KBM-7 (cell line): ENCODE results near the gene SERPINB12.

ENCODE experiments used
- DNase-seq: peaks from one replicate; pipeline ENCODE4 v3.0.0-alpha.2; 2015
- in situ Hi-C: fragments of 300-500 bp; cut with MboI; formaldehyde crosslinking; loops from 2 replicates; pipeline ENCODE4 v1.14.3; 2020; ENCODE audit warnings: low sequenced_read_pairs, low pct_unique_long_range_greater_than_20kb, mixed read lengths

SERPINB12 gene

DNA sequence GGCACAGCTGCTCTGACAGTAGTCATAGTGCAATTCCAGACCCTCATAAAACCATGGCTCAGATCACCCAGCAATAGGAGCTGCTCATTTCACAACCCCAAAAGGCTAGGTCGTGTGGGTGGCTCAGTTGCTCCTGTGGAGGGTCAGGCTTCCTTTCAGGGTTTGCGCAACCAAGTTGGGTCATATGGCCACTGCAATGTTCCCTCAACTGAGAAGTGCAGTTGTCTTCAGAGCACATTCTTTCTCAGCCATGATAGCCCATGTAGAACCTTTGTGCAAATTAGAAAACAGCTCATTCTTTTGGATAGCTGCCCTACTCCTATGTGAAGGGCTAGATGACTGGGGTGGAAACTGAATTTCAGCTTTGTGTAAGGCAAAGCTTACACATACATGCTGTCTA lies 48.2 kb downstream of the SERPINB12 start:
- no peak for DNase-seq
- in situ Hi-C loops = no loop called here

DNA sequence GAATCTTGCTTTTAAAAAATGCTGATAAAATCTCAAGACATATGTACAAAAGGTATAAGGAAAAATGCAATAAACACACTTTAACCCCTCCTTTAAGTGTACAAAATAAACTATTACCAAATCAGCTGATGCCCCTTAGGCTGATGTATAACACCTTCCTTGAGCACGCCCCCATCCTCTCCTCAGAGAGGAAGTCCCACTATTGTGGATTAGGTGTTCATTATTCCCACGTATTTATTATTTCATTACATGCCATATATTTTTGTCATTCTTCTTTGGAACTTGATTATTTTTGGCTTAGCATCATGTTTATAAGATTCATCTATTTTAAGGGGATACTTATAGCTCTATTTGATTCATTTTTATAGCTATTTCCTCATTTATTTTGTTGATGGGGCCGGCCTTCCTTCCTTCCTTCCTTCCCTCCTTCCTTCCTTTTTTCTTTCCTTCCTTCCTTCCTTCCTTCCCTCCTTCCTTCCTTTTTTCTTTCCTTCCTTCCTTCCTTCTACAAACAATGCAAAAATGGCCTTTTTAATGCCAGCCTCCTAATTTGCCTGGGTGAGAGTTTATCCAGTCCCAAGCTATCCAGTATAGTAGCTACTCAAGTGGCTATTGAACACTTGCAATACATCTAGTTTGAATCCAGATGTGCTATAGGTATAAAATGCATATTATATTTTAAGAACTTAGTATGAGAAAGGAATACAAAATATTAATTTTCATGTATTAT lies 49.0 kb downstream of the SERPINB12 start:
- in situ Hi-C loops = no loop called here
- DNase-seq = no peak

DNA sequence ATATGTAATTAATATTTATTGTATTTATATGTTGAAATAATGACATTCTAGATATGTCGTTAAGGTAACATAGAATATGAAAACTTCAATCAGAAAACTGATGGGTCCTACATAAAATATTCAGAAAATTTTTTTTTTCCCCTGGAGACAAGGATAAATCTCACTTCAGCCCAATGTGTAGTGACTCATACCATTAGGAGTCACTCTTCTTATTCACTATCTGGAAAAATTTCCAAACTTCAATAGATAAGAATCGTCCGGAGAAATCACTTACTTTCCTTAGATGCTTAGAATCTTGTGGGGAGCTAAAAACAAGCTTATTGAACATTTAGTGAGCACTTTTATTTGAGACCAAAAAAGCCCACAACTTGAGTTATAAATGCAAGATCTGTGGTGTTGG lies 49.6 kb downstream of the SERPINB12 start:
- no peak for DNase-seq
- in situ Hi-C loops = no loop called here

DNA sequence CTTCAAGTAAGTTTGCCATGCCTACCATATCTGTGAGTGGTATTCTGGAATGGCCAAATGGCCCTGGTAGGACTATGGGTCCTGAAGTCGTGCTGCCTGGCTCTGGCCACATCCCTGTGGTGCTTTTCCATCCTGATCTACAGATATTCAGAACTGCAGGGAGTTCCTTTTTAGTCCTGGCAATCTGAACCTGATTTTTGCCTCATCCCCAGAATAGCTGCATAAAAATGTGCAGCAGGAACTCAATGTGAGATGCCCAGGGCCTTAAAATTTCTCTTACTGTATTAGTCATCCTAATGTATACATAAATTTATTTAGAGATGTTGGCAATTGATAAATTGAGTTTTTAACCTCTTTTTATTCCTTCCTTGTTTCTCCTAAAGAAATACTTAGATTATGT lies 50.3 kb downstream of the SERPINB12 start:
- in situ Hi-C loops = no loop called here
- DNase-seq = no peak

DNA sequence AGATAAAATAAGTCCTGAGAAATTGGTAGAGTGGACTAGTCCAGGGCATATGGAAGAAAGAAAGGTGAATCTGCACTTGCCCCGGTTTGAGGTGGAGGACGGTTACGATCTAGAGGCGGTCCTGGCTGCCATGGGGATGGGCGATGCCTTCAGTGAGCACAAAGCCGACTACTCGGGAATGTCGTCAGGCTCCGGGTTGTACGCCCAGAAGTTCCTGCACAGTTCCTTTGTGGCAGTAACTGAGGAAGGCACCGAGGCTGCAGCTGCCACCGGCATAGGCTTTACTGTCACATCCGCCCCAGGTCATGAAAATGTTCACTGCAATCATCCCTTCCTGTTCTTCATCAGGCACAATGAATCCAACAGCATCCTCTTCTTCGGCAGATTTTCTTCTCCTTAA lies 54.8 kb downstream of the SERPINB12 start:
- DNase-seq = no peak
- in situ Hi-C loops = no loop called here

DNA sequence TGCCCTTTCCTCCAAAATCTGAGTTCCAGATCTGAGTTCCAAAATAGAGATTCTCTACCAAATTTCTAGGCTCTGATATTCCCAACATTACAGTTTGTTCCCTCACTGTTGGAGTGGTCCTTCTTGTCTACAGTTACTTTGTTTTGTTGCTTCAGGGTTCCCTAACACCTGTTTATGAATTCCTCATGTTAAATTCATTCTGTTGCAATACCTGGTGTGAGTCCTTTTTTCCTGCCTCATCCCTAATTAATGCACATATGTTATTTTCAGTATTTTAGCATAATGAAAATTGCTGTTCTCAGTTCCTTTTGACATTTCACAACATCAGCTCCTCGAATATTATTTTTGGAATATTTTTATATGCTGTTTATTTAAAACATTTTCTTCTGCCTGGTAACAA lies 61.2 kb downstream of the SERPINB12 start:
- in situ Hi-C loops = no loop called here

DNA sequence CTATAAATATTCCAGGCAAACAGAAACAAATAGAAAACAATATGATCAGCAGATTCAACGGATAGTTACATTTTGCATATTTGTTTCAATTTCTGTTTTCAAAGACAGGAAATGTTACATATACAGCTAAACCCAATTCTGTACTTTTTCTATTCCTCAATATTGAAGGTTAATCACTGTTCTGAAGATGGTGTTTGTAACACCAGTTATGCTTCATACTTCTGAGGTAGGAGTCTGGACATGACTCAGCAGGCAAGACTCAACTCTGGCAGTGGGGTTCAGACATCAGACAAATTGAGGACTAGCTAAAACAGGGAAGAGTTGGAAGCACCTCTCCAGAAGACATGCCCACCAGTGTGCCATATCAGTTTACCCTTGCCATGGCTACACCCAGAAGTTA lies 61.6 kb downstream of the SERPINB12 start:
- in situ Hi-C loops = no loop called here
- no peak for DNase-seq

More for the DNA sequence above, 61.2 kb downstream of the SERPINB12 start:
- no peak for DNase-seq

DNA sequence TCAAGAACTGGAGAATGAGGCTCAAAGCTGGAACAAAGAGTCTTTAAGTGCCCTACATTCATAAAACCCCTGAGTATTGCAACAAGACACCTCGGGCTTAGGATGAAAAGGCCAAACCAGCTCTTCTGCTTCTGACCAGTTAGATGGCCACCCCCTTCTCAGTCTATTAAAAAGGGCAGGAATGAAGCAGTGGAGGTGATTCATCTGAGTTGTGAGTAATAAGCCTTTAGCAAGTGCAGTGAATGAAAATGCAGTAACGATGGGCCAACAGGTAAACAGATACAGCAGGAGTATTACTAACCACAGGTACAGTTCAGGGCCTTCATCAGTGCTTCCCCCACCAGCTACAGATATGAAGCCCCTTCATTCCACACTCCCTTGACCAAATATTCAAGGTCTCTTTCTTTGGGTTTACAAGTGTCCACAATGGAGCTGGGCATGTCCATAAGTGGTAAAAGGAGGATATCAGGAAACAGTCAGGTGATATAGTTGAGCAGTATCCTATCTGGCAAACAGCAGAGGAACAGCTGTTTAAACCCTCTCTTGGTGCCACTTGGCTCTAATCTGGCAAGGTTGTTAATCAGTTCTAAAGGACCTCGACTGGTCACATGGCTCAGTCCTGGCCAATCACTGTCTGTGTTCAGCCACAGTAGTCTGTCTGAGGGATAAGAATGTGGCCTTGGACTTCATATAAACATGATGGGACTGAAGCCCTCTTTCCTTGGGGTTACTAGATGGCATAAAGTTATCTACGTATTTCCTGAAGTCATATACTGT lies 62.8 kb downstream of the SERPINB12 start:
- in situ Hi-C loops = no loop called here
- no peak for DNase-seq

DNA sequence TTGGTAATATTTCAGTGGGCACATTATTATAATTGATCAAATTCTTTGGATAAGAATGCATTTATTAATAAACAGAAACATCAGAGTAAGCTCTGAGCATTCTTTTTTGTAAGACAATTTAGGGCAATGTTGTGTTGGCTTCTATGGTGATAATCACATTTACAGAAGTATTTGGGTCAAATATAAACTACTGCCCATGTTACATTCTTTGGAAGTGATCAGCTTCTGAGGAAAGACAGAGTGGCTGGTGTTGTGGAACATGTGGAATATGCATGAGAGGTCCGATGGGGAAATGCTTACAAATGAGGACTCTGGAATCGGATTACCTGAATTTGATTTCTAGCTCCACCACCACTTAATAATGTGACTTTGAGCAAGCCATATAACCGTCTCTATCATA lies 64.4 kb downstream of the SERPINB12 start:
- in situ Hi-C loops = no loop called here
- no peak for DNase-seq

DNA sequence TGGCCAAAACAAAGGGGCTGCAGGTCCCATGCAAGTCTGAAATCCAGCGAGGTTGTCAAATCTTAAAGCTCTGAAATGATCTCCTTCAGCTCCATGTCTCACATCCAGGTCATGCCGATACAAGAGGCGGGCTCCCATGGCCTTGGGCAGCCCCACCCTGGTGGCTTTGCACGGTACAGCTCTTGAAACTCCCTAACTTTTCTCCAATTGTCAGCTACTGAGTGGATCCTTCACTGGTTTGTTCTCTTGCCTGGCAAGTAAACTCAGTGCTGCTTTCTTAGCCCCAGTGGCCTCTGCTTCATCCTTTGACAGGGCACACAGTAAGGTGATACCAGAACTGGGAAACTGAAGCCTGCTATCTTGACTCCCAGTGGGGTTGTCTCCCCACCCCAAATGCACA lies 71.3 kb downstream of the SERPINB12 start:
- no peak for DNase-seq
- in situ Hi-C loops = no loop called here

DNA sequence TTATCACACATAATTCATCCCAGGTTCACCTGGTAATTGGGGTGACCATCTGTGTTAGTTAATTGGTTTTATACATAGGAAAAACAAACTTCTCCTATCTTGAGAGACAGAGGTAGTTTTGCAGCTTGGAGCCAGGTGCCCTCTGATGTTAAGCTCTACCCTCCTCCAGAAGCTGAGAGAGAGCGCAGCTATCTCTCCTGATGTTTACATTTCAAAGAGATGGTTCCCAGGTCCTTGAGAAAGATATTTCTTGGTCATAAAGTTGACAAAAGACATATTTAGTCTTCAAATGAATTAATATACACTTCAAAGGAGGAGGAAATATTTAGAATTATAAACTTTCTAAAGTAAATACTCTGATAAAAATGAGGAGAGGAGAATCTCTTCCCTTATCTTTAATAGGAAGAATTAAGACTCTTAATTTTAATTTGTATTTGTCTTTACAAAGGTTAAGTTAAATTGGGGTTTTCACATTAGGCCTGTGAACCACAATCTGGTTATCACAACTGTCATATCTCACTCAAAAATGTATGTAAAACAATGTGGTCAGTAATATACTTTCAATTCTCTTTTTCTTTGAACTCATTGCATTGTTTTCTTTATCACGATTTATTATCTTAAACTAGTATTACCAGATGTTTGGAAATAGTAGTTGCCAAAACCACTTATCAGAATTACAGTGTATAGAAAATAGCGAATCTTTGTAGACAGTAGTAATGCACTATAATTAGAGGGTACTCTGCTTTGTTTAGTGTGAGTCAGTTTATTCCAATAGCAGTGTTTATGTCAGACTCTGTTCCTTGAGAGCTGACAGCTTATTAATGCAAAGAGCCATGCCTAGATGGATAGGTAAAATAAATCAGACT lies 75.1 kb downstream of the SERPINB12 start:
- in situ Hi-C loops = no loop called here
- no peak for DNase-seq

DNA sequence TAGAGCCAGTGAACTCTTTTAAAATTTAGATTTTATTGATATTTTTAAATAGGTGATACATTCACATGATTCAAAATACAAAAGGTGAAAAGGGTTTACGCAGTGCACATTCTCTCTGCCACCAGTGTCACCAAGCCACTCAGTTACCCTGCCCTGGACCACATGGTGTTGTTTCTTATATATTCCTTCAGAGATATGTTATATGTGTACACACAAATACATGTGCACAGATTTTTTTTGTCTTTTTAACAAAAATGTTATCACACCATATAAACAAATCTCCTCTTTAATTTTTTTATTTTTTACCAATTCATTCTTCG lies 75.7 kb downstream of the SERPINB12 start:
- no peak for DNase-seq
- in situ Hi-C loops = no loop called here
